HG02623 (cell line): ENCODE results near the gene TRABD2B.

Experiments used
- ATAC-seq: cut with Tn5 transposase; IDR thresholded peaks from one replicate; pipeline ENCODE4 v1.9.1; 2021; ENCODE audit warnings: moderate library complexity; ENCODE audit not compliant: unreplicated experiment

Gene TRABD2B

DNA sequence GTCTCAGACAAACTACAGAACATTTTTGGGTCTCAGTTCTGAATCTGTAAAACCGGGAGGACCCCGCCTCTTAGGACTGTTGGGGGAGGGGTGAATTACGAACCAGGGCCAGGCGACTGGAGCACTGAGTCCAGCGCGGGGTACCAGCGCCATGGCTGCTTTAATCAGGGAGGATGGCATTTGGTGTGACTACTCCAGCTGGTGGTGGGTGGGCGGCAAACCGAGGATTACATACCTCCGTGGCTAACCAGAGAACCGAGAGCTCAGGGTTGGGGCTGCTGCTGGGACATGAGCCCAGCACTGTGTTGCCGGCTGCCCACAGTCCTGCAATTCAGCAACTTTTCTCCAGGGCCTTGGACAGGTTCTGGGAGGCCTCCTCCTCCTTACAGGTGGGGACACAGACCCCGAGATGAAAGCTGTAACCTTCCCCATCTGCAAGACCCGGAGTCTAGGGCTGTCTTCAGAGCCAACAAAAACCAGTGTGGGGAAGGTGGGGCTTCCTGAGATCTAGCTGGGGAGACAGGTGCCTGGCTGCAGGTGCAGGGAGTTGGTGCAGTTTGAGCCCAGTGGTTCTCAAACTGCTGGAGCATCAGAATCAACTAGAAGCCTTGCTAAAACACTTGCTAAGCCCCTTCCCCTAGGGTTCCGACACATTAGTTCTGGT lies 285.9 kb downstream of the TRABD2B start:
- ATAC-seq = no peak
